DMS53 (cell line): Measurements from ENCODE around the gene KIF18B.

Experiments used
- DNase-seq: peaks from one replicate; lab custom pipeline; 2025; lab: John Stamatoyannopoulos, UW

Gene KIF18B

GRCh38 chr17:44947461-44948314 is at the start of gene KIF18B:
Gene KIF18B (minus strand): TSS chr17:44947773. CDS start chr17:44936344, 11,429 bp downstream.
- peak; percentile 99 for DNase-seq

- no peak for DNase-seq
Measured at GRCh38 chr17:44996304-44996703, 48.7 kb upstream of the KIF18B start.

- DNase-seq: no peak
Measured at GRCh38 chr17:44995436-44996001, 47.9 kb upstream of the KIF18B start.

- no peak for DNase-seq
Measured at GRCh38 chr17:44992242-44992939, 44.8 kb upstream of the KIF18B start.

GRCh38 chr17:44990994-44991393 is 43.4 kb upstream of the KIF18B start:
- DNase-seq: peak; percentile 56

GRCh38 chr17:44989552-44990138 is 42.1 kb upstream of the KIF18B start:
- DNase-seq: no peak

GRCh38 chr17:44988044-44988942 is 40.7 kb upstream of the KIF18B start:
- DNase-seq: no peak

GRCh38 chr17:44983563-44983962 is 36.0 kb upstream of the KIF18B start:
- DNase-seq: no peak

- DNase-seq: no peak
Measured at GRCh38 chr17:44982113-44982702, 34.6 kb upstream of the KIF18B start.

- DNase-seq: peak; percentile 96
Measured at GRCh38 chr17:44981221-44981968, 33.8 kb upstream of the KIF18B start.

GRCh38 chr17:44979426-44979995 is 31.9 kb upstream of the KIF18B start:
- DNase-seq: peak; percentile 55

- no peak for DNase-seq
Measured at GRCh38 chr17:44978807-44979206, 31.2 kb upstream of the KIF18B start.

GRCh38 chr17:44977814-44978550 is 30.4 kb upstream of the KIF18B start:
- no peak for DNase-seq

GRCh38 chr17:44977065-44977464 is 29.5 kb upstream of the KIF18B start:
- DNase-seq: peak; percentile 25

- peak; percentile 39 for DNase-seq
Measured at GRCh38 chr17:44976206-44976605, 28.6 kb upstream of the KIF18B start.

- no peak for DNase-seq
Measured at GRCh38 chr17:44972953-44973352, 25.4 kb upstream of the KIF18B start.

GRCh38 chr17:44971776-44972483 is 24.4 kb upstream of the KIF18B start:
- no peak for DNase-seq

- no peak for DNase-seq
Measured at GRCh38 chr17:44970136-44970741, 22.7 kb upstream of the KIF18B start.
